Hematopoietic multipotent progenitor cell treated with erythropoietin and hydrocortisone succinate and interleukin-3 and kit ligand, for 4 days (in vitro differentiated cells): ENCODE measurements around the gene DDX21.
"Not testable (repeated sequence)": the region's sequence is repeated elsewhere in the genome, so short reads cannot be mapped to it uniquely, and the experiment has no call there.

ENCODE experiments used
- DNase-seq: peaks from one replicate; pipeline ENCODE4 v3.0.0-alpha.2; 2015

Gene DDX21

GRCh38 chr10:68955832-68956532 is at the start of gene DDX21:
DDX21 (plus strand) TSS chr10:68956170; CDS start chr10:68956226, 56 bp downstream.
- peak; percentile 98 for DNase-seq

GRCh38 chr10:68924593-68924992 is 31.4 kb upstream of the DDX21 start:
- DNase-seq, result no peak

- DNase-seq, result no peak
Measured at GRCh38 chr10:68925489-68925888, 30.5 kb upstream of the DDX21 start.

GRCh38 chr10:68929157-68929556 is 26.8 kb upstream of the DDX21 start:
- DNase-seq, result not testable (repeated sequence)

GRCh38 chr10:68929888-68930287 is 26.1 kb upstream of the DDX21 start:
- not testable (repeated sequence) for DNase-seq

- not testable (repeated sequence) for DNase-seq
Measured at GRCh38 chr10:68932860-68933259, 23.1 kb upstream of the DDX21 start.

- DNase-seq, result no peak
Measured at GRCh38 chr10:68934994-68935393, 21.0 kb upstream of the DDX21 start.

GRCh38 chr10:68938117-68938516 is 17.9 kb upstream of the DDX21 start:
- peak; percentile 20 for DNase-seq

- no peak for DNase-seq
Measured at GRCh38 chr10:68938884-68939283, 17.1 kb upstream of the DDX21 start.

- not testable (repeated sequence) for DNase-seq
Measured at GRCh38 chr10:68940917-68941316, 15.1 kb upstream of the DDX21 start.

GRCh38 chr10:68950598-68950997 is 5.4 kb upstream of the DDX21 start:
- no peak for DNase-seq

GRCh38 chr10:68954904-68955303 is 1.1 kb upstream of the DDX21 start:
- DNase-seq, result peak; percentile 13

GRCh38 chr10:68955355-68955831 is 577 bp upstream of the DDX21 start:
- no peak for DNase-seq

GRCh38 chr10:68957284-68957615 is 1.3 kb downstream of the DDX21 start:
- DNase-seq, result no peak

GRCh38 chr10:68957654-68958053 is 1.7 kb downstream of the DDX21 start:
- DNase-seq, result peak; percentile 15

GRCh38 chr10:68959695-68960527 is 3.9 kb downstream of the DDX21 start:
- DNase-seq, result peak; percentile 28

- no peak for DNase-seq
Measured at GRCh38 chr10:68963151-68963550, 7.2 kb downstream of the DDX21 start.

GRCh38 chr10:68973975-68974374 is 18.0 kb downstream of the DDX21 start:
- no peak for DNase-seq

GRCh38 chr10:68975936-68976473 is 20.0 kb downstream of the DDX21 start:
- not testable (repeated sequence) for DNase-seq

GRCh38 chr10:68979738-68980137 is 23.8 kb downstream of the DDX21 start:
- DNase-seq, result not testable (repeated sequence)

GRCh38 chr10:68981074-68981473 is 25.1 kb downstream of the DDX21 start:
- peak; percentile 66 for DNase-seq

GRCh38 chr10:68982389-68982788 is 26.4 kb downstream of the DDX21 start:
- DNase-seq, result no peak

- no peak for DNase-seq
Measured at GRCh38 chr10:68987611-68988010, 31.6 kb downstream of the DDX21 start.
